Activated T-cell treated with anti-CD3 and anti-CD28 coated beads for 24 hours (primary cell): Measurements from ENCODE around the gene TXNL4A.
"Not testable (repeated sequence)": the region's sequence is repeated elsewhere in the genome, so short reads cannot be mapped to it uniquely, and the experiment has no call there.

Source experiments
- DNase-seq: peaks from one replicate; pipeline ENCODE4 v3.0.0-alpha.2; 2020; ENCODE audit warnings: low read depth

The TXNL4A gene, protein sequence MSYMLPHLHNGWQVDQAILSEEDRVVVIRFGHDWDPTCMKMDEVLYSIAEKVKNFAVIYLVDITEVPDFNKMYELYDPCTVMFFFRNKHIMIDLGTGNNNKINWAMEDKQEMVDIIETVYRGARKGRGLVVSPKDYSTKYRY

DNA sequence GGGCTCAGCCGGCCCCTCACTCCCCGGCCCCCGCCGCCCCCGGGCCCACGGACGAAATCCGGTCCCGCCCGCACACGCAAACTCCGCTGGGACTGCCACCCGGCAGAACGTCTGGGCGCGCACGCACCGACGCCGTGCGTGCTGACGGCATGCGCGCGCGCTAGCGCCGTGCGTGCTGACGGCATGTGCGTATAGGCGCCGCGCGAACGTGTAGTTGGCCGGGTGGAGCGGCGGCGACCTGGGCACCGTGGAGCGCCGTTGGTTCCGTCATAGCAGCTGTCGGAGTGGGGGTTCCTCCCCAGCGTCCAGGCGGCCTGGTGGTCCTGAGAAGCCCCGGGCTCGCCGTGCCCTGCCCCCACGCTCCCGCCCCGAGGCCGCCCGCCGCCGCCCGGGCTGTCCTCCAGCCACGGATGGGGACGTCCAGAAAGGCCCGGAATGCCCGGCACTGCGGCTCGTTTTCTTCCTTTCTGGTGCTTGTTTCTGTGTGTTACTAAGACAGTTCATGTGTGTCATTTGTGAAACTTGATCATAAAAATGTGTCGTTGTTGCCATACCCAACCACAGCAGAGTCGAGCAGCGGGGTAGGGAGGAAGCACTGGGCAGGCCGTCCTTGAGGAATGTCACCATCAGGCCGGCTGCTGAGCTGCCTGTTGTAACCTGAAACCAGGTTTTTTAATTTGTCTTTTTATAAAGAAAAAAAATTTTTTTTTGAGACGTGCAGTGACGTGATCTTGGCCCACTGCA lies at the start of gene TXNL4A:
TXNL4A (minus strand) TSS at position 113 of the 744 bp plus-strand sequence. CDS start 171 bp downstream, outside the sequence.
- DNase-seq, result peak; percentile 82

DNA sequence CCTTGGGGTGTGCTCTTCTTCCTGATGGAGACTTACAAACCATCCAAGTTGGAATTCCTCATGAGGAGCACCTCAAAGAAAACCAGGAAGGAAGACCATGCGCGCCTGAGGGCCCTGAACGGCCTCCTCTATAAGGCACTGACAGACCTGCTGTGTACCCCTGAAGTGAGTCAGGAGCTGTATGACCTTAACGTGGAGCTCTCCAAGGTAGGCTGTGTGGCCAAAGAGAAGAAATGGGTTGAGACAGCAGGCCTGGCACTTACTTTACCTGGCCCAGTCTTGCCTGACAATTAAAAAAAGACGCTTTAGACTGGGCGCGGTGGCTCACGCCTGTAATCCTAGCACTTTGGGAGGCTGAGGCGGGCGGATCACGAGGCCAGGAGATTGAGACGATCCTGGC lies 48.9 kb upstream of the TXNL4A start:
- no peak for DNase-seq

DNA sequence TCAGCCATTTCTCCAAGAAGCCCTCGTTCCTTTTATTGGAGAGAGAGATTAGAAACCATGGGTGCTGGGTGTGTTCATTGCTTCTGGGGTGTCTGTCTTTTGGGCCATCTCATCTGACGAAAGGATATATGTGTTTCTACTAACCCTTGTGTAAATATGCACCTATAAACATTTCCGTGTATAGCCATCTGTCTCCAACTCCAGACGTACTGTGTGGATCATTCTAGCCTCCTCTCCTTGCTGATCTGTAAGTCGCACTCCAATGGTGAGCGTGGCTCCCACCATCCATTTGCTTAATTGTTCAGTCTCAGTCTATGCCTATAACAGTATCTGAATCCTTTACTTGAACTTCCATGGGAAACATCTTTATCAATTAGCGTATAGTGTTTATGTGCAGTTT lies 47.6 kb upstream of the TXNL4A start:
- DNase-seq, result no peak

DNA sequence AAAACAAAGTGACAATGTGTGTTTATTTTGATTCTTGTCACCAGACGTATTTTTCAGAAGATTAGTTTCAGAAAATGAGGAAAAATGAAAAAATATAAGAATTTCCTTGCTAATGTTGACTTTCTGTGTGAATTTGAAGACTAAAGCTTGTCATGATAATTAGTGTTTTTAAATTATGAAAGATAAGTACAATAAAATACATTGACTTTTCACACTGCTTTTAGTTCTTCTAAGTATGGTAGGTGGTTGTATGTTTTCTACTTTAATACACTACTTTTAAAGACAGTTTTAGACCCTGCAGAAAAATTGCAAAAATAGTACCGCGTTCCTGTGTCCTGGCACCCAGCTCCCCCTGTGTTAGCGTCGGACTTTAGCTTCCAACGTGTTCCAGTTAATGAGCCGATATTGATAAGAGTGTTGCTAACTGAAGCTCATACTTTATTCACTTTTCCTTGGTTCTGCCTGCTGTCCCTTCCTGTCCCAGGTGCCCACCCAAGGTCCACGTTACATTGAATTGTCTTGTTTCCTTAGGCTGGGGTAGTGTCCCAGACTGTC lies 46.6 kb upstream of the TXNL4A start:
- DNase-seq, result no peak

DNA sequence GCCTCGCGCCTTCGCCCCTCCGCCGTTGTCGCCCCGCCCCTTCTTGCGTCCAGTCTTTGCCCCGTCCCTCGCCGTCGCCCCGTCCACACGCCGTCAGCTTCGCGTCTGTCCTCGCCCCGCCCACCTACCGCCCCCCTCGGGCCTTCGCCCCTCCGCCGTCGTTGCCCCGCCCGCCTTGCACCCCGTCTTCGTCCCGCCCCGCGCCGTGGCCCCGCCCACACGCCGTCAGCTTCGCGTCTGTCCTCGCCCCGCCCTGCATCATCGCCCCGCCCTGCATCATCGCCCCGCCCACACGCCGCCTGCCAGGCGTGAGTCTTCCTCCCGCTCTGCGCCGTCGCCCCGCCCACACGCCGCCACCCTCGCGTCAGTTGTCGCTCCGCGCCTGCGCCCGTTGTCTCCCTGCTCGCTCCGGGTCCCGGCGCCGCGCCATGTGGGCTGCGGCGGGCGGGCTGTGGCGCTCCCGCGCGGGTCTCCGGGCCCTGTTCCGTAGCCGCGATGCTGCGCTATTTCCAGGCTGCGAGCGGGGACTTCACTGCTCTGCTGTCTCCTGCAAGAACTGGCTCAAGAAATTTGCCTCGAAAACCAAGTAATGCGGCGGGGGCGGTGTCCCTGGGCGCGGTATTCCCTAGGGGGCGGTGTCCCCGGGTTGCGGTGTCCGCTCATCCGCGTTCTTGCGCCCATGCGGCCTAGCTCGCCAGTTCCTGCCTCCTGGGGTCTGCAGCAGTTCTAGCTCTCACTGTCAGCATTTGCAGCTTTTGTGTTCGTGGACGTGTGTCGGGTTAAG lies 45.9 kb upstream of the TXNL4A start, which contains the start of gene RBFA:
RBFA (plus strand) TSS at position 367 of the 784 bp plus-strand sequence; CDS start at position 429, 62 bp downstream.
- DNase-seq, result peak; percentile 99

DNA sequence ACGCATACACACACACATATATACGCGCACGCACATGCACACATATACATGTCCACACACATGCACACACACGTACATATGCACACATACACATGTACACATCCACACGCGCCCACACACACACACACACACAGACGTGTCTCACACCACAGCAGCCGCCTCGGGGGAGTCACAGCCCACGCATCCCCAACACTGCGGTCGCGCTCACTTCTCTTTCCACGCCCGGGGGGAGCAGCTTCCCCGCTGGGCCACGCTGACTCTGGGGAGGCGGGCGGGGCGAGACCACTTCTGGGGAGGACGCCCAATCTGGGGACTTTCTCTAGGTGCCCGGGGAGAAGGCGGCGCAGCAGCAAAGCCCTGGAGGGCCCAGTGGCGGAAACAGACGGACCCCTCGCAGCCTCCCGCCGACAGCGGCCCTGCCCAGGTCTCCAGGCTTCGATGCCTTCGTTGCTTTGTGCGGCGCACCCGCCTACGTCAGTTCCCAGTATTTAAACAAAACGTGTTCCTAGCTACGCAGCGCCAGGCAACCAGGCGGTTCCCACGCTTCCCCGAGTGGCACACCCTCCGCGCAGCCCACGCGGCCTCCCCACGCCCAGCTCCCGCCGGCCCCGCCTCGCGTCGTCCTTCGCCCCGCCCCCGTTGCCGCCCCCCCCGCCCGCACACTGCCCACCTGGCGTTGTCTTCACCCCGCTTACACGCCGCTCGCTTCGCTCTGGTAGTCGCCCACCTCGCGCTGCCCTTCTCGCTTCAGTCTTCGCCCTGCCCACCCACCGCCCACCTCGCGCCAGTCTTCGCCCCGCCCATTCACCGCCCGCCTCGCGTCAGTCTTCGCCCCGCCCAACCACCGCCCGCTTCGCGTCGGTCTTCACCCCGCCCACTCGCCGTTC lies 45.1 kb upstream of the TXNL4A start:
- peak; percentile 41 for DNase-seq

DNA sequence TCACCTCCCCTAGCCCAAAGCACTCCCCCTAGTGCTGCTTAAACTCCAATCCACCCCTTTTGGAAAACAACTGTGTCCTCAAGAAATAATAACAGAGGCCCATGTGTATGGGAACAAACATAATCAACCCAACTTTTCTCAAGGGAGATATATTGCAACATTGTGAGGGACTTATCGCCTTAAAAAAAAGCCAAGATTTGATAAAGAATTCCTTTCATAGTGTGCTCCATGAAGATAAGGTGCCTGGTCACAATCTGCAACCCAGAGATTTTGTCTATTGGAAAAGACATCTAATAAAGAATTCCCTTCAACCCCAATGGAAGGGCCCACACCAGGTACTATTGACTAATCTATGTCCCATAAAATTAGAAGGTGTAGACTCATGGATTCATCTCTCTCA lies 41.3 kb upstream of the TXNL4A start:
- no peak for DNase-seq

DNA sequence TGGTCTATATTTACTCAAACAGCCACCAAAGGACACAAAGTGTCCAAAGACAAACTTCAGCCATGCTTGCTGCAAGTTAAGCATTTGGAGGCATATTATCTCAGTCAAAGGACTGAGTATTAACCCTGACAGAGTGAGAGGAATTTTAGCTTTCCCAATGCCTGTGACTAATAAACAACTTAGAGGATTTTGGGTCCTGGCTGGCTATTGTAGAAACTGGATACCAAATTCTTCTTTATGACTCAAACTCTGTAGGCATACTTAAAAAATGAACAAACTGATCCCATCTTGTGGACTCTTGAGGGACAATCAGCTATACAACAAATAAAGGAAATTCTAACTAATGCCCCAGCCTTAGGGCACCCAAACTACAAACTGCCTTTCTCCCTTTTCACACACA lies 39.4 kb upstream of the TXNL4A start:
- not testable (repeated sequence) for DNase-seq

DNA sequence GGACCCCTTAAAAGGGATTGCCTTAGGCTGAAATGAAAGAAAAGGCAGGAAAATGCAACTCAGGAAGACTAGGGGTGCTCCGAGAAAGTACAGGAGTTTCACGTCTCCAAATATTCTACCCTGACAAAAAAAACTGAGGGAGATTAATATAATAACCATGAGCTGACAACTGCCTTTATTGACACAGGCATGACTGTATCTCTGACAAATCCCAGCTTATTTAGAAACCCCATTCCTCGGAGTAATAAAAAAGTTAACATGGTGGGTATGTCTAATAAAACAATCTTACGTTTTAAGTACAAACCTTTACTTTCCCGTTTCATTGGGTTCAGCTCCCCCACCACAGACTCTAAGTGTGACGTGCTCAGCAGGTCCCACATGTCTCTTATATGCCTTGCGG lies 38.0 kb upstream of the TXNL4A start:
- no peak for DNase-seq

DNA sequence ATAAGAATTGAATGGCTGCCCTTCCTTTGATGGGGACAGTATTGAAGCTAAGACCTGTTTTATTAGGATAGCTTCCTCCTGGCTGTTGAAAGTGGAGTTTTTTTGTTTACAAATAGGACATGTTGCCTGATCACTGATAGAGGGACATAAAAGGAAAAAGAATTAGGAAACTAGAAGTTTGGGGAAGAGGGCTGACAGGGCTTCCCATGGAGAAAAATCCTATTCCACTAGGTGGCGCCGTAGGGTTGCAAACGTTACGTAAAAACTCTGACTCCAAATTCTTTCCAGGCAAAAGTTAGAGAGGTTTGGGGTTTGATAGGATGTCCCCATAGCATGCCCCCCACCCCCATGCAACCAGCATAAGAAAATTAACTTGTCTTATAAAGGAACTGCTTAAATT lies 34.8 kb upstream of the TXNL4A start:
- DNase-seq, result no peak

DNA sequence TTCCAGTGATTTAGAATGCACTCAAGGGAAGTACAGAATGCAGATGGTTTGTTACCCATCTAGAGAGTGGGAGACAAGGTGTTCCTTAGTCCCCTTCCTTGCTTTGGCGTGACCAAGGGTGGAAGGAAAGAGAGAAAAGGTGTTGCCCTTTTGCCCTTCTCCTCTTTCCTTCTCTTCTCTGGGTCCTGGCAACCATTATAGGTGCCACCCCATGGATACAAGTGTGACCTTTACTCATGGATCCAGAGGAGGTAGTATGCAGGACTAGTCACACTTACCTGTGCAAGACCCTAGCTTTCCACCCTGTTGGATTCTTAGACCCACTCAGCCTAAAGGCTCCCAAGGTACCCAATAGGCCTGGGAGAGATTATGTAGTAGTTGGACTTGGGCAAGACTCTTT lies 34.2 kb upstream of the TXNL4A start:
- DNase-seq, result no peak

DNA sequence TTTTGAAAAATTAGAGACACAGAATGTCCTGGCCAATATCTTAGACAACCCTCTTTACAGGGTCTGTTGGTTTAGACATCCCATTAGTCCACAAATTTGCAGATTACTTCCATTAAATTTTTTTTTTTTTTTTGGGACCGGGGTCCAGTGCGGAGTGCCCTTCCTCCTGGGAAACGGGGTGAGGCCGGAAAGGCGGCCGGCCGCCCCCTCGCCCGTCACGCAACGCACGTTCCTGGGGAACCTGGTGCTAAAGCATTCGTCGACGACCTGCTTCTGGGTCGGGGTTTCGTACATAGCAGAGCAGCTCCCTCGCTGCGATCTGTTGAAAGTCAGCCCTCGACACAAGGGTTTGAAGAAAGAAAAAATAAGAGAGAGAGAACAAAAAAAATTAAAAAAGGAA lies 24.4 kb upstream of the TXNL4A start:
- DNase-seq, result no peak

DNA sequence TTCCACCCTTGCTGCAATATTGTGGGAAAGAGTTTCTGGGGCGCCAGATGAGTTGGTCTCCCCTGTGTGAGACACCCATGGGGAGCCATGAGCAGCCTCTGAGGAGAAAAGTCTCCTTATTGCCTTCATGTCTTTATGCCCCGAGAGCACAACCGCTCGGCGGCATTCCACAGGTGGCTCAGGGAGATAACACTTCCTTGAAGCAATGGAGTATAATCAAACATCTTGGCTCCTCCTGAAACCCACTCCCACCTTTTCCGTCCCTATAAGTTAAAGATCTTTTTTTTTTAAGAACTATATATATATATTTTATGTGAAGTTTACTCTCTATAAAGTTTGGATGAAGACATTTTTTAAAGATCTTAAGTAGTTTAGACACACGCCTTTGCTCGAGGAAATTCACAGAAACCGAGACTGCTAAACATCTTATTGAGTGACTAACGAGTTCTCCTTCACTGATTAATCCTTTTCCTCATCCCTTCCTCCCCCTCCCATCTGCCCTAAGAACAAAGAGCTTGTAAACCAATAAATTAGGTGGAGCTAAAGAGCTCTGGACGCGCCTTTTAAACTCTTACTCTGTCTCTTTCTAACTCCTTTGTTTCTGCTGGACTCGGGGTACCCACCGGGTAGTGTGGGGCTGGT lies 23.3 kb upstream of the TXNL4A start:
- DNase-seq, result not testable (repeated sequence)

DNA sequence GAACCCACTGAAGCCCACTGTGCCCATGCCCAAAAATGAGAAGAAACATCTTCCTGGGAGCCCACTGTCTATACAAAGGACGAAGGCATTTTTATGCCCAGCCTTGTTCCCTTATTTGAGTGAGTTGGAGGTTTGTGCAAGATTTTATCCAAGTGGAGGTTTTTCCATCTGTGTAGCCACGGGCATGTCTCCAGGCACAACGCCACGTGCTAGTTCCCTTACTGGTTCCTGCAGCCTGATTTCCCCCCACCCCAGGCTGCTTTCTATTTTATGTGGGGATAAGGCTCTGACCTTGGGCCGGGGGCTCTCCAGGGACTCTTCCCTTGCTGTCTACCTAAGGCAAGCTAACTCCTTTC lies 22.2 kb upstream of the TXNL4A start:
- no peak for DNase-seq

DNA sequence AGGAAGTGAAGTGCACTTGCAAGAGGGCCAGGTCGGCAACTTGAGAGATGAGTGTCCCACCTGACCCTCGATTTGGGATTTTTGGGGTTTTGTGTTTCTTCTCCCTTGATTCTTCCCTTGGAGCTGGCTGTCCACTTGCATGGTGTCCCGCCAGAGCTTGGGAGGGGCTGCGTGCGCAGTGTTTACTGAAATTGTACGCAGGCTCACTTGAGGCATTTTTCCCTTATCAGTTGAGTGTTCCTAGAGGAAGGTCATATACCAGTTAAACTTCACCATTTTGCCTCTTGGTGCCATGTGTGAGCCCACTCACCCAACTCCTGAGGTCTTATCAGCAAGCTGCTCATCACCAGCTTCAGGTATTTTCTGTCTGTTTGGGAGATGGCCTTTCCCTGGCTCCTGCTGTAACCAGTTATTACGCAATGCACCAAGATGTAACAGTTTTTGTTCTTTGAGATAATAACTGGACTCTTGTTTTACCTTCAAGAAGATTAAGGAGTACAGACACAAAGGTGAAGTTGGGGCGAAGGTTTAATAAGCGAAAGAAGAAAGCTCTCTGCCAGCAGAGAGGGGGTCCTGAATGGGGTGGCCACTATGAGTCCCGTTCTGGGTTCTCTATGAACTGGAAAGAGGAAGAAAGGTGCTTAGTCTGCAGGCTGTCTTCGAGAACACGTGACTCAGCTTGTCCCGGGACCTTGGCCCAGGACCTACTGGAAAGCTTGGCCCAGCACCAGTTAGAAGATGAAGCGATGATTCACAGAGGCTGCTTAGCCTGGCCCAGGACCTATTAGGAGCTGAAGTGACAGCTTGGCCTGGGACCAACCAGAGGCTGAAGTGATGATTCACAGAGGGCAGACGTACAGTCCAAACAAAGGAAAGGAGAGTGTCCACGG lies 21.5 kb upstream of the TXNL4A start:
- DNase-seq, result no peak

DNA sequence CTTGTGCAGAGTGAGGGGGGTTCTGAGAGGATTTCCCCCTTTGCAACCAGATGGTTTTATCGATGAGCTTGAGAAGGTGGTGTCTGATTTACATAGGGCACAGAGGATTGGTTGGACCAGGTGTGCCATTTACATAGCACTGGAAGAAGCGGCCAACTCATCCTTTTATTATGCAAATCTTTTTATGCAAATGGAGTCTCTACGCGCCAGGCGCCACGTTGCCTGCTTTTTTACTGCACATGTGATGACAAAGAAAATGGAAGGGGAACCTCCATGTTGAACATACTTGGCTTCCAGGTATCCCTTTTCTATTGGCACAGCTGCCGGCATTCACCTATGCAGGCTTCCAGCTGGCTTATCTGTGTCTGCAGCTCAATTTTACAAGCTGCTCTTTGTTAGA lies 18.4 kb upstream of the TXNL4A start:
- no peak for DNase-seq

DNA sequence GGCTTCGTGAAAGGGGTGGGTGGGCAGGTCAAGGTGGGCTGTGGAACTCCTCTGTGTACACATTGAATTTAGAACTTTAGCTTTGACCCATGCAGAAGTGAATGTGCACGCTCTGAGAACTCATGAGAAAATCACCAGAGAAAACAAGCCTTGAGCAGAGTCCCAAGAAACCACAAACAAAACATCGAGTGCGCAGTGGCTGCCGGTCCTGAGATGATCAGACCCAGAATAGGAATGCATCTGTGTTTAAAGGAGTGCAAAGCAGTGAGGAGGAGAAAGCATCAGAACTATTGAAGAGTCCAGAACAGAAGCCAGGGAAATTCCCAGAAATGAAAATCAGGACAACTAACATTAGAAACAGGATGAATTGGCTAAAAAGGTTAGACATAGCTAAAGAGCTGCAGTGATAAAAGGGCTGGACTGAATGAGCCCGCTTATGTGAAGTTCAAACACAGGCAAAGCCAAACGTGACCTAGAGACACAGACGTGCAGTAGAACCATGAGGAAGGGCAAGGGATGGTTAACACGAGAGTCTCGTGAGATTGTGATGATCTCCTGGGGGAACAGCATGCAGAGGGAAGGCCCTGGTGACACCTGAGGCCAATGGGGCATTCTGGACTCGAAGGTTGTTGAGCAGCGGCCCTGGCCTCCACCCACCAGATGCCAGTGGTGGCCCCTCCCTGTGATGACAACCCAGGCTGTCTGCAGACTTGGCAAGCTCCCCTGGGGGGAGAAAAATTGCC lies 16.4 kb upstream of the TXNL4A start:
- DNase-seq, result no peak

DNA sequence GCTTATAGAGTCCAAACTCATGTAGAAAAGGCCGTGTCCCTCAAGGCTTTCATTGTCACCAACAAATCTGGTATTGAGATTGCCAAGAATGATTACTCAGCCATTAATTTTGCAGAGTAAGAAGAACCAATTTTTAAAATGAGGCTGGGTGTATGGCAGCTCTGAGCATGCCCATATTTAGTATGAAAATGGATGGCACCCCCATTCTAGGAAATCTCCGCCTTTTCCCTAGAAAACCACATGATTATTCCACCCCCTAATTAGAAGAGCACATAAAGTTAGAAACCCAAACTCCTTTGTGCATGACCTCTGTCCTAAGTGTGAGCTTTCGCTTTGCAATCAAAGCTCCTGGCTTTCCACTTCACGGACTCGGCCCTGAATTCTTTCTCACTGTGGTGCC lies 14.1 kb upstream of the TXNL4A start:
- no peak for DNase-seq

DNA sequence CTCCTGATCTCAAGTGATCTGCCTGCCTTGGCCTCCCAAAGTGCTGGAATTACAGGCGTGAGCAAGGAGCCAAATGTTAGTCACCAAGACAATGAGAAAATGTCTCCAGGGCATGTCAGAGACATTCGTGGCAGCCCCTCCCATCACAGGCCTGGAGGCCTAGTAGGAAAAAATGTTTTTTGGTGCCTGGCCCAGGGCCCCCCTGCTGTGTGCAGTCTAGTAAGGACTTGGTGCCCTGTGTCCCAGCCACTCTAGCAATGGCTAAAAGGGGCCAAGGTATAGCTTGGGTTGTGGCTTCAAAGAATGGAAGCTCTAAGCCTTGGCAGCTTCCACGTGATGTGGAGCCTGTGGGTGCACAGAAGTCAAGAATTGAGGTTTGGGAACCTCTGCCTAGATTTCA lies 12.5 kb upstream of the TXNL4A start:
- DNase-seq, result no peak

DNA sequence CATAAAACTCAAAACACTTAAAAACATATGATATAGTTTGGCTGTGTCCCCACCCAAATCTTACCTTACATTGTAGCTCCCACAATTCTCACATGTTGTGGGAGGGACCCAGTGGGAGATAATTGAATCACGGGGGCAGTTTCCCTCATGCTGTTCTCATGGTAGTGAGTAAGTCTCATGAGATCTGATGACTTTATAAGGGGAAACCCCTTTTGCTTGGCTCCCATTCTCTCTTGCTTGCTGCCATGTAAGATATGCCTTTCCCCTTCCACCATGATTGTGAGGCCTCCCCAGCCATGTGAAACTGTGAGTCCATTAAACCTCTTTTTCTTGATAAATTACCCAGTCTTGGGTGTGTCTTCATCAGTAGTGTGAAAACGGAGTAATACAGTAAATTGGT lies 11.3 kb upstream of the TXNL4A start:
- not testable (repeated sequence) for DNase-seq
